NCI-H748 (cell line): ENCODE results near the gene PDLIM7.

Experiments used
- DNase-seq: peaks from one replicate; lab custom pipeline; 2025; ENCODE audit not compliant: unreplicated experiment; lab: John Stamatoyannopoulos, UW

Gene PDLIM7

DNA sequence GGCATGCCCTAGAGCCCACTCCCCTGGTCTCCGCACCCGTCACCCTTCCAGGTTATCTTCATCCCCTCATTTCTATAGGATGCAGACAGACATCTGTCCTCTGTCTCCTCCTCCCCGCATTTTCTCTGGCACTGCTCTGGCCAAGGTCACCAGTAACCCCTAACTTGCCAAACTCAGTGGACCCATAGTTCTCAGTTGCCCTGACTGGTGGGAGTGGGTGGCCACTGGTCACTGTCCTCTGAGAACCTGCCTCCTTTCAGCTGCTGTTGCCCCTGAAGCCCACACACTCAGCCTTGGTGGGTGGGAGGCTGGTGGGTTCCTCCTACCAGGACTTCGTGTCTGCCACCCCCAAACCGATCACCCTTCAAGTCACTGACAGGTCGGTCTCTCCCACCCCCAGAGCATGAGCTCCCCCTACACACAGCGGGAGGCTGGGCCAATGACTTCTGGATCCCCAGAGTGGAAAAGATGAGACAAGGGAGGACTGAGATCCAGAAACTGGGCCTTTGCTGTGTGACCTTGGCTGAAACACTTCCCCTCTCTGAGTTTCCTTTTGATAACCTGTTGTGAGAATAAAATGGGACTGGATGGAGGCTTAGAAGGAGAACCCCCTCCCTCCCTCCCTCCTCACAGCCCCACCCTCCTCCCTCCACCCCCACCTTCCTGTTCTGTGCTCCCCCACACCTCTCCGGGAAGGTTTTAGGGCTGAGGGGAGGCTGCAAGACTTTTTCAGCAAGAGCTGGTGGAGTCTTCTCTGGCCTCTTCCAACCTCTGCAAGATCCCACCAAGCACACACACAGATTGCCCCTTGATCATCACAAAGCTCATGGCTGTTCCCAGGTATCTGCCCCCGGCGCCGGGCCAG, 21.6 kb downstream of the PDLIM7 start:
- no peak for DNase-seq

DNA sequence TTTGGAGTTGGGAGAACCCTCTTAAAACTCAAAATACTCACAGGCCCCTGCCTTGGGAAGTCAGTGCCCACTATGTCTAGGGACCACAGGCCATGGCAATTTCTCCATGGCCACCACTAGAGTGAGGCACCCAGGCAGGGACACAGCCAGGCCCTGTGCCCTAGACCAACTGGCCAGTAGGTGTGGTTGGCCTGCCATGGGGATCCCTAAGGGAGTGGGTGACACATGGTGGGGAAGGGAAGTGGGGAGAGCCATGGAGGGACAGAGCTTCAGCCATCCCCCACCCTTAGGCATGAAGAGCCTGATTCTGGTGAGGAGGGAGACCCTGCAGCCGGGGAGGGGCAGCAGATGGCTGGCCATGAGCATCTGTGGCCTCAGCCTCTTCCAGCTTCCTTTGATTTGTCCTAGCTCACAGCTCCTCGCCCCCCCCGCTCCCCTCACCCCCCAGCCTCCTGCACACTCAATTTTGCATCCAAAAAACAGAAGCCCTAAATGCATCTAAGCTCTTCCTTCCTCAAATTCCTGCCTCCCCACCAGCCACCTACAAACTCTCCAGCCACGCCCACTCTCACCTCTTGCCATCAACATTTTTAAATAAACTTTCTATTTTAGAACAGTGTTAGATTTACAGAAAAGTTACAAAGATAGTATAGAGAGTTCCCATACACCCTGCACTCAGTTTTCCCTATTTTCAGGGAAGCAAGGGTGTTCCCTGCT, 22.4 kb downstream of the PDLIM7 start:
- DNase-seq: no peak

DNA sequence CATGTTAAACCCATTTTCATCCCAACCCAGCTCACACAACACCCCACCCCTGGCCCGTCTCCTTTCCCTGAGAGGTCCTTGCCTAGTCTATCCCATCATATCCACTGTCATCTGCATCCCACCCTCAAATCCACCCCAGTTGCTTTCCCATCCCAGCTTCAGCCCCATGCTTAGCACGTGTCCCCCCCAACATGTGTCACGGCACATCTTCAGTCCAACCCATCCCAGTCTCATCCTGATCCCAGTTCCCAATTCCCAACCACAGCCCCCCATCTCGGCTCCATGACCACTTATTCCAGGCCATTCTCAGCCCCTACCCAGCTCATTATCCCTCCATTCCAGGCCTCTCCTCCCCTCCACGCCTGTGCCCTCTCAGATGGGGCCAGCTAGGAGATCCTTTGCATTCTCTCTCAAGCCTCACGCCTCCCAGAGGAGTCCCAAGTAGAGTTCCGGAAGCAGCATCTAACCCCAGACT, 23.4 kb downstream of the PDLIM7 start:
- no peak for DNase-seq

DNA sequence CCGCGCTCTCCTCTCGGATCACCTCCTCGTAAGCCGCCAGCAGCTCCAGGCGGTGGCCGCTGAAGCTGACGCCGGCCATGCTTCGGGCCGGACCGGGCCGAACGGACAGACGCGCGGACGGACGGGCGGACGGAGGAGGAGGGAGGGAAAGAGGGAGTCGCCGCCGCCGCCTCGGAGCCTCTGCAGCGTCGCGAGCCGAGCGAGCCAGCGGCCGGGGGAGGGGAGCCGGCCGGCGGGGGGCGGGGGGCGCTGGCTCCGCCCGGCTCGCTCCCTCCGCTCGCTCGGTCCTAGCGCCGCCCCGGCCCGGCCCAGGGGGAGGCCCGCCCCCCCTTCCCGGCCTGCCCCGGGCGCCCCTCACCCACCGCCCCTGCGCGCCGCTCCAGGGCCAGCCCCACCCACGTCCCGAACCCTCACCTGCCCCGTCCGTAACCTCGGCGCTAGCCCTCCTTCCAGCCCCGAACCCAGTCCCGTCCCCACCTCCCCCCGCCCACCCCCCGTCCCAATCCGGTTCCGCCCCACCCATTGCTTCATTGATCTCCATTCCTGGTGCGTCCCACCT, 23.9 kb downstream of the PDLIM7 start, which contains the start of gene DBN1:
Gene DBN1, minus strand, starts transcription at position 192 of the 559 bp plus-strand sequence. Its CDS starts 113 bp downstream, at position 79.
- peak; percentile 70 for DNase-seq

DNA sequence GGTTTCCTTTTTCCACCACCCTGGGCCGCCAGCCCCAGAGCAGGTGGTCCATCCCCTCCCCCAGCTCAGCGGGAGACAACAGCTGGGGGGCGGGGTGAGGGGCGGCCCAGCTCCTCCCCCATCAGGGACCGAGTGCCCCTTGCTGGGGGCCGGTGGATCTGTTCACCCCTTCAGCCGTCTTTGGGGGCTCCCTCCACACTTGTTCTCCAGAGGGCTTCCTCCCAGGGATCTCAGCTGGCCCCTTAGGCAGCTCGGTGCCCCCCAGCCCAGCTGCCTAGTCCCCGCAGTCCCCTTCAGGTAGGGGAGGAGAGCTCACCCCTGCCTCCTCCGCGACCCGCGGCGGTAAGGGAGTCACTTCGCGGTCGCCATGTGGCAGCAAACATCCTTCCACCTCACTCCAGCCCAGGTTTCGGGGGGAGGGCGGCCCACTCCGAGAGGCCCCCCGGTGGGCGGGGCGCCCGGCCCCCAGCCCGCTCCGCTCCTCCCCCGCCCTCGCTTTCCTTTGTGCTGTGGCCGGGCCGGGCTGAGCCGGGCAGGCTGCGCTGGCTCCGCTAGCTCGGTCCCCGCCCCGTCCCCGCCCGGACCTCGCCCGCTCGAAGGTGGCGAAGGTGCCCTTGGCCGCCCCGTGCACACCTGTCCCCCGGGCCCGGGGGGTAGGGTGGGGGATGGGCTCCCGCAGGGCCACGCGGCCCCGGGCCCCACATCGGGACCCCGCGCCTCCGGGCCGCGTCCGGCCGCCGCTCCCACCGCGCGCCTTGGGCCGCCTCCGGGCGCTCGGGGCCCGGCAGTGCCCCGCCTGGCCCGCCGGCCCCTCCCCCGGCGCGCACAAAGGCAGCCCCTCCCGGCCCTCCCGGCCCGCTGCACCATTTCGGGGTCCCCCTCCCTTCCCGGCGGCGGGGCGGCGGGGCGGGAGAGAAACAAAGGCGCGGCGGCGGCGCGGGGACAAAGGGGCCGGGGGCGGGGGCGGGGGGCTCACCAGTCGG, 24.7 kb downstream of the PDLIM7 start:
- DNase-seq: peak; percentile 67

DNA sequence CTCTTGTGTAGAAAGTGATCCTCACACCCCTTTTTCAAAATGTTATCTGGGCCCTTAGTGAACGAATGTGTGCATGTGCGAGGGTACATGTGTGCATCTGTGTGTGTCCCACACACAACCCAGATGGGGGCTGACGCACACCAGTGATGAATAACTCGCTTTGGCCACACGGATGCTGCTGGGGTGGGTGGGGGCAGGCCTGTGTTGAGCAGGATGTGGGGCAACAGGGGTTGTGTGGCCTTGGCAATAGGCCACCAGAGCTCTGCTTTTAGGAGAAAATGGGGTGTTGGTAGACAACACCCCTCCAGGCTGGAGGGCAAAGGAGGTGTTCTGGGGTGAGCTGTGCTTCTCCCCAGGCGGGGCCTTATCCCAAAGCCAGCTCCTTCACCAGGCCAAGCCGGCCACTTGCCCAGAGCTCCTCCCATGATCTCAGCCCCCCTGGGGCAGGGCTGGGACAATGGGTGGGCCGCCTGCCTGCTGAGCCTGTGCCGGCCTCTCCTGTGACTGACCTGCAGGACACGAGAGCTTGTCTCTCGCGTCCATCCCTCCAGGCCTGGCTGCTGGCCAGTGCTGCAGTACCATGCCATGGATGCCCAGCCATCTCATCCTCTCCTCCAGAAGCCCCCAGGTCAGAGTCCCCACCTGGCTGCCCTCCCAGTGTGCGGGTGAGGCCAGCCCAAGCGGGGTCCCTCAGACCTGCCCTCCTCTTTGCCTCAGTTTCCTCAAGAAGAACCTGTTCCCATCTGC, 25.6 kb downstream of the PDLIM7 start:
- no peak for DNase-seq

DNA sequence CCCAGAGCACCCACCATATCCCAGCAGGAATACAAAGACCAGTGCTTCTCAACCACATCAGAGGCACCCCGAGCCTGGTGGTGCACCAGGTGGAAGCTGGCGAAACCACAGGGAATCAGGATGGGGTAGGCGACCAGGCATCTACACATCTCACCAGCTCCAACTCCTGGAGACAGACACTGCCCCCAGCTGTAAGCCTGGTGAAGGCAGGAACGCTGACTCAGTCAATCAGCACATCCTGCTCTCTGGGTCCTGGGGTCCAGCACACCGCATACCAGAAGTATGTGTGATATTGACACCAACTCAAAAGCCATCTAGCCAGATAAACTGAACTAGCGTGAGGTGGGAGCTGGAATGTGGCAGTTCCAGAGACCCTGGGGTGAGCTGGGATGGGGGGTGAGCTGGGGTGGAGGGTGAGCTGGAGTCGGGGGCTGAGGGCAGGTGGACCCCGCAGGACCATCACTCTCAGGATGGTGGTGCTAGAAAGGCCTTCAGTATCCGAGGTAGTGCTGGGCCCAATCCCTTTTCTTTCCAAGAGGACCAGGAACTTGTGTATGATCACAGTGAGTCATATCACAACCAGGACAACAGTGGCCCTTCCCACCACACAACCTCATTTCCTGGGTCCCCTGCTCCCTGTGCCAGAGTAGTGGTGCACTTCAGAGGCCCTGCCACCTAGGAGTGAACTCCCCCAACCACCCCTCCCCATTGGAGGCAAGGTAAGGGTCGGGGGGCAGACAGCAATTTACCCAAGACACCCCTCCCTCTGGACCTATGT, 26.5 kb downstream of the PDLIM7 start:
- DNase-seq: no peak

DNA sequence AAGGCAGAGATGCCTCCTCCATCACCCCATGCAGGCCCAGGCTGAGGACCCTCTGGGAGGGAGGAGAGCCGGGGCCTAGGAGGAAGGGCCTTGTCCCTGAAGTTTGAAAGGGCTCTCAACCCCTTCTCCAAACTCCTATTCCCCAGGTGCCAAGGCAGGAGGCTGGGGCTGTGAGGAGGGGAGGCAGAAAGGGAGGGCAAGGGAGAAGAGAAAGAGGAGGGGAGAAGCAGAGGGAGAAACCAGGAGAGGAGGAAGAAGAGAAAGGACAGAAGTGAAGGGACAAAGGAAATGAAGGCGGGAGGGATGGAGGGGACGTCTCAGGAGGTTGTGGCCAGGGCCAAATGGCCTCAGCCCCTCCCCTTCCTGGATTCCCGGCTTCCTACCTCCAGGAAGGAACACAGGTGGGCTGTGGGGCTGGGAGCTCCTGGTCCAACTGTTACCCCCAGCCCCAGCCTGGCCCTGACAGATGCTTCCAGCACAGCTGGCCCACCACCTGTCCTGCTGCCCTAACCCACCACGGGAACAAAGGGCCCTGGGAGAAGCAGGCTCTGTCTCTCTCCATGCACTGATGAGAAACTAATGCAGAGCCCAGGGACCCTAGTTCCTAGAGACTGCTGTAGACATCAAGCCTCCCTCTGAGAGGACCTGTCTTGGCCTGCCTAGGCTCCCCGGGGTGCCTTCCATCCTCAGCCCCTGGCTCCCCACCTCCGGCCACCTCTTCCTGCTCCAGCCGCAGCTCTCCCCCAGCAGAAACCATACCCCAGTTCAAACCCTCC, 27.5 kb downstream of the PDLIM7 start:
- DNase-seq: no peak

DNA sequence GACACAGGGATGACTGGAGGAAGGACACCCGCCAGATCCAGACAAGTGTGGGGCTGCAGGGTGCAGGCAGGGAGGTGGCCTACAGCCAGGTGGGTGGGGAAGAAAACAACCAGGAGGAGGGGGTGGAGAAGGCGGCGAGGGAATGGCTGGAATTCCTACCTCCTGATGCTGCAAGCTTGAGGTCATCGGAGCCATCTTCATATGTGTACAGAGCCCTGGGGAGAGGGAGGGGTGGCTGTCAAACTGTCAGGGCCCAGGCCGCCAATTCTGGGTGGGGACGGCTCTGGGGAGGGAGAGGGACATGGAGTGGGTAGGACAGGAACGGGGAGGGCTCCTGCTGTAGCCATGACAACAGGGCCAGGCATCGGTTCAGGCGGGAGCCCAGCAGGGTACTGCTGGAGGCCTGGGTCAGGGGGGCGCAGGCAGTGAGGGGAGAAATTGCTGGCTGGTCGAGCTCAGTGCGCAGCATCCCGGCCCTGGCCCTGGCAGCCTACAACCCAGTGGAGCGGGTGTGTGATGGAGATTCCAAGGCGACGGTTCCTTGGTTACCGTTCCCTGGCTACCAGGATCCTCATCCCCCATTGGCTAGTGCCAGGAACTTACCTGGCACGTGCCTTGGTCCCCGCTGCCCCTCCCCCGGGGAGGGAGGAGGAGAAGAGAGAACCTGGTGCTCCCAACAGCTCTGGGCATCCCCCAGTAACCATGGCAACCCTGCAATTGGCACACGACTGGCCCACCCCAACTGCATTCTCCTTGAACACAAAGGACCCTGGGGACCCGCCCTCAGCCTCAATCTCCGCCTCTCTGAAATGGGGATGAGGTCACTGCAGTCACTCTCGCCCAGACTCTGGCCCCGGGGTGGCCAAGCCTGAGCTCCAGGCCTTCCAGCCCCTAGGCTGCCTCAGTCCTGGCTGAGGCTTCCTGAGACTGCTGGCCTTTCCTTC, 28.4 kb downstream of the PDLIM7 start:
- peak; percentile 89 for DNase-seq

DNA sequence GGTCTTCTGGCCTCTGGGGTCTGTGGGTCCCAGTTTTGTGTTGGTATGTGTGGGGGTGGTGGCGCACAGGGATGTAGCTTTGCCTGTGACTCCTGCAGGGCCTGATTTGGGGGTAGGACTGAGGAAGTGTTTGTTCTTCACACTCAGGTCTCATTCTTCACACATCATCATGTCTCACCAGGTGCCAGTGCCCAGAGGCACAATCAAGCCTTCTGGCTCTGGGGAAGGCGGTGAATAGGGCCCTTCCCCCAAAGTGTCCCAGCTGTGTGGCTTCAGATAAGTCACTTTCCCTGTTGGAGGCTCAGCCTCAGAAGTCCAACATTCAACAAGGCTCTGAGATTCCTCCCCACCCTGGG, 29.1 kb downstream of the PDLIM7 start:
- no peak for DNase-seq

DNA sequence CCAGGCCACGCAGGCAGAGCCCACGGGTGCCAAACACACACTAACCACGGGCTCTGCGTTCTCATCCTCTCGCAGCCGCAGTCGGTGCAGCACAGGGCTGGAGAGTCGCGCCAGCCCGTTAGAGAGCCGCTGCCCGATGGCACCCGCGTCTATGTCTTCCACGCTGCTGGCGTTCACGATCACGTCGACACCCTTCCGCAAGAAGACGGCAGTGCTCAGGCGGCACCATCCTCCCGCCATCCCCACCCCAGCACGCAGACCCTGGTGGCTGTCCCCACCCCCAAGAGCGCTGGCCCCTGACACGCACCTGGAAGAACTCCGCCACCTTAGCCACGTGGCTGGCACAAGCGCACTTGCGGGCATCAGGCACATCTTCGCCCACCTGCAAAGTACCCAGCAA, 30.0 kb downstream of the PDLIM7 start:
- DNase-seq: no peak

DNA sequence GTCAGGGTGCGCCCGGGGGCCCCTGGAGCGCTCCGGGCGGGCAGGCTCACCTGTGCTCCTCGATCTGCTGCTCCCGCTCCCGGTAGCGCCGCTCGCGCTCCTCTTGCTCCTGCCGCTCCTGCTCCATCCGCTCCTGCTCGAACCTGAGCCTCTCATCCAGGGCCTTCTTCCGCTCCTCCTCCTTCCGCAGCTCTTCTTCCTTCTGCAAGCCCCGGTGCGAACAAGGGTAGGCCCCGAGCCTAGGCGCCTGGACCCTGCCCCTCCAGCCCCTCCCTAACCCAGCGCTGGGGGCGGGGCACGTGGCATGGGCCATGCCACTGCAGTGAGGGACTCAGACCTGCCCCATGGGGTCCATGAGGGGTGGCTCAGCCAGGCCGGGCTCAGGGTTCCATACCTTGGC, 30.5 kb downstream of the PDLIM7 start:
- no peak for DNase-seq

DNA sequence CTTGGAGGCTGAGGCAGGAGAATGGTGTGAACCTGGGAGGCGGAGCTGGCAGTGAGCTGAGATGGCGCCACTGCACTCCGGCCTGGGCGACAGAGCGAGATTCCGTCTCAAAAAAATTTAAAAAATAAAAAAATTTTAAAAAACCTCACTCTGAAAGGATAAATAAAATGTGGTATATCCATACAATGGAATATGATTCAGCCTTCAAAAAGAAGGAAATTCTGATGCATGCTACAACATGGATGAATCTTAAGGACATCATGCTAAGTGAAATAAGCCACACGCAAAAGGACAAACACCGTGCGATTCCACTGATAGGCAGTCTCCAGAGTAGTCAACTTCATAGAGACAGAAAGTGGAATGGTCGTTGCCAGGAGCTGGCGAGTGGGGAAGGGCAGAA, 32.4 kb downstream of the PDLIM7 start:
- no peak for DNase-seq

DNA sequence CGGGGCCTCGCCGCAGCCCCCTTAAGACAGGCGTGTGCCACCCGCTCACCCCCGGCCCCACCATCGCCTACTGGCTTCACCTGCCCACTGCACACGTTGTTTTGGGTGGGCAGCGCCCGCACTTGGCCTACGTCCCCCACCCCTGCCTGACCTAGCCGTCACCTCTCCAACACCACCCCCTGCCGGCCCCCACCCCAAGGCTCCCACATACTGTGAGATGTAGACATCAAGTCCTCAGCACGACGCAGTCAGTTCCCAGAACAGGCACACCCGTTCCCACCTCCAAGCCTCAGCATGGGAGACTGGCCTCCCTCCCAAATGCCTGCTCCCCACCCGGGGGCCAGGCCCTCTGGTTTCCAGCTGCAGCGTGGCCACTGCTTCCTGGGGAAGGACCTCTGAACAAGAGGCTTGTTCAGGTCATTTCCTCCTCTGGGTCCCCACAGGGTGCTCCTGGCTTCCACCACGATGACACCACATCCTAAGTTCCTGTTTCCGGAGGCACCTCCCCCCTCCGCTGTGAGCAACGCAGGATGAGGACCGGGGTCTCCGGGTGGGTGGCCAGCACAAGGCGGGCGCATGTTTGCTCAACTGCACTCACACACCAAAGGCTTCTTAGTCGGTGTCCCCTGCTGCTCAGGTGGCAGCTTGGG, 35.3 kb downstream of the PDLIM7 start:
- no peak for DNase-seq

DNA sequence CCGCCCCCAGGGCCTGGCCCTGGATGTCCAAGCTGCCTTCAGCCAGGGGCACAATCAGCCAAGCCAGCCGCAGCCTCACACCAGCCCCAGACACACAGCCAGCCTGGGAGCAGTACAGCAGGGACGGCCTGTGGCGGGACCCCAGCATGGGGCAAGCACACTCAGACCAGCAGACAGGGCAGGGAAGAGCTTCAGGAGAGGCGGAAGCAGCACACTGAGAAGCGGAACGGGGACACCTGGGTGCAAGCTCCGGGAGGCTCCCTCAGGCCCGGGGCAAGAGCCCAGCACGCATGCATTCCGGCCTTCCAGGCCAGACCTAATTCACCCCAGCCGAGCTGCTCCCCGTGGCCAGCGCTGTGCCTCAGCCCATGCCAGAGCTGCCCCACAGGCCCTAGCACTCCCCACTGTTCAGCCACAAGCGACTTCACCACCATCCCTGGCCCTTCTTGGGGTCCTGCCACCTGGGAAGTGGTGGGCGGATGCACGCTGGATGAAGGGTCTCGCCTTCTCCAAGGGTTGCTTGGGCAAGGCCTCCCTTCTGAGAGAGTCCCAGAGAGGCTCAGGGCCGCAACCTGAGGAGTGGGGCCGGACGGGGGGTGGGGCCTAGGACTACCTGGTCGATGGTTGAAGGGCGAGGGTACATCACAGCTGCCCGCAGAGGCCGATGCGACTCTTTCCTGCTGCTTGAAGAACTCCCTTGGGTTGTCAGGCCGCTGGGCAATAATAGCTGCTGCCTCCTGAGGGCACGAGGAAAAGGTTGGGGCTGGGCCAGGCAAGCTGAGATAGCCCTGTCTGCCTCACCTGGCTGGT, 37.4 kb downstream of the PDLIM7 start:
- DNase-seq: no peak

DNA sequence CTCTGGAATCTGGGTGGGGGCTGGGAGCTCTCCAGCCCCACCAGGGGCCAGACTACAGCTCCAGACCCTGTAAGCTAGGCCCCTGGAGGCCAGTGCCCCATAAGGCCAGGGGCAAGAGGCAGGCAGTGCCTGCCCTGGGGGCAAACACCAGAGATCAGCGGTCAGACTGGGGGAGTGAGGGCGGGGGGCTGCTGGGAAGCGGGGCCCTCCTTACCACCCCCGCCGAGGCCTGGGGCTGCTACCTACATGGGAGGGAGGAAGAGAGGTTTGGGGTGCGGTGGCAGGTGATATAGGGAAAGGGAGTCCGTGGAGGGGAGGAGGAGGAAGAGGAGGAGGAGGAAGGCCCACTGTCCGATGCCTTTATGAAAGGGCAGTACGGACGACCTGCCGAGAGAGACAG, 38.0 kb downstream of the PDLIM7 start:
- no peak for DNase-seq
